ENCODE results near the gene FRMD4A. TPM values are rescaled to one million over a fixed set of nuclear protein-coding genes. Genes with fewer than 3 reads are reported as not detected.
"Not testable (repeated sequence)": the region's sequence is repeated elsewhere in the genome, so short reads cannot be mapped to it uniquely, and the experiment has no call there.

The FRMD4A gene
- total RNA-seq, 2 experiments from 2014 or later, result 0.88 to 1.4 TPM

DNA sequence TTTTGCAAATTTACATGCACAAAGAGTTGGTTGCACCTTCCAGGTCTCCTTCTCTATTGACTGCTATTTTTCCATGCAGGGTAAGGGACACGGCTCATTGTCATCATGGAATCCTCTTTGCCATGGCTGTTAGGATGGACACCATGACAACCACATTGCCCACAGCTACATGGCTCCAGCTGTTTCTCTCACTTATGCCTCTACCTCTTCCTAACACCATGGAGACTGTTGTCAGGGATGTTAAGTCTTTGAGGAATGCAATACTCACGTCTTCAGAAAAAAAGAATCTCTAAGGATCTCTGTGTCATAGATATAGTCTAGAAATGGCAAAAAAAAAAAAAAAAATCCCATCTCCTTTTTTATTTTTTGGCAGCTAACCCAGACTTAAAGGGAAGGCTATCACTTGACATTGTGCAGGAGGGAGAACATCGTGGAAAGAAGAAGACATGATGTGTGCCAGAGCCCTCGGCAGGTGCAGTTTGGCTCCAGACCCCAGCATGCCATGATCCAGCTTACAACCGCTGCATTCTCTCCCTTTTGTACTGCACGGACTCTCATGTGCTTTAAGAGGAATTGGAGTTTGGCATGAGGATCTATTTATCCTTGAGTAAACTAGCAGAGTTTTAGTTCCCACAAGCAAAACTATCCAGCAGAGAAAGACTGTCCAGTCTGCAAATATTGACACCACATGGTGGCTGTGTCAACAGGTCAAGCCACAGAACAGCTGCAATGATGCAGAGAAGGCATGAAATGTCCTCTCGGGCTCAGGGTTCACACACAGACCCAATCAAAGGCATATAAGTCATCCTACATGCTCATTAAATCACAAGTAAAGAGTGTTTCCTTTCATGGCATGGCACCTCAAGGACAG lies 70.8 kb downstream of the FRMD4A start:
- ATAC-seq (ENCODE audit: low read depth), result no peak
- H3K36me3 Mint-ChIP-seq, result no peaks in the 10 kb centered on the region
- DNase-seq, result no peak
- POLR2A ChIA-PET, result no interaction called here
- H3K27ac Mint-ChIP-seq, result no peak overlapping the region
- H3K27me3 Mint-ChIP-seq, result peaks cover 18% of the 10 kb centered on the region
- no peaks in the 10 kb centered on the region for H3K4me1 Mint-ChIP-seq
- H3K9me3 Mint-ChIP-seq, result no peaks in the 10 kb centered on the region
- H3K4me3 Mint-ChIP-seq, result no peak overlapping the region

DNA sequence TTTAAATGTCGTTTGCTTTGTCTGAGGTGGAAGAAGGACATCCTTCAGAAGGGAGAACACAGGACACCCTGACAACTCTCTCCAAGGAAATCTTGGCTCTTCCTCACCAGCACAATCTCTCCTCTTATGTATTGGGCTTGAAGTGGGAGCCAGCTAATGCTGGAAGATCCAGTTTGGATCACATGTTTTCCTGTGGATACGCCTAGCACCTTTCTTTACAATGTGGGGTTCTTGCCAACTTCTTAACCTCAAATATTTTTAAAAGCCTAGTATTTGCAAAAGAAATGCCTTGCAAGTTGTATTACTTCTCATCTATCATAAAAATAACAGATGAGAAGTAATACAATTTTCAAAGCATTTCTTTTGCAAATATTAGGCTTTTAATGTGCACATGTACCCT lies 76.4 kb downstream of the FRMD4A start:
- POLR2A ChIA-PET, result no interaction called here
- ATAC-seq (ENCODE audit: low read depth) (no peak), DNase-seq (no peak)
- Mint-ChIP-seq H3K27ac (no peak overlapping the region), H3K27me3 (peaks cover 8% of the 10 kb centered on the region), H3K36me3 (no peaks in the 10 kb centered on the region), H3K9me3 (peaks cover 5% of the 10 kb centered on the region), H3K4me1 (no peaks in the 10 kb centered on the region), H3K4me3 (no peak overlapping the region)

DNA sequence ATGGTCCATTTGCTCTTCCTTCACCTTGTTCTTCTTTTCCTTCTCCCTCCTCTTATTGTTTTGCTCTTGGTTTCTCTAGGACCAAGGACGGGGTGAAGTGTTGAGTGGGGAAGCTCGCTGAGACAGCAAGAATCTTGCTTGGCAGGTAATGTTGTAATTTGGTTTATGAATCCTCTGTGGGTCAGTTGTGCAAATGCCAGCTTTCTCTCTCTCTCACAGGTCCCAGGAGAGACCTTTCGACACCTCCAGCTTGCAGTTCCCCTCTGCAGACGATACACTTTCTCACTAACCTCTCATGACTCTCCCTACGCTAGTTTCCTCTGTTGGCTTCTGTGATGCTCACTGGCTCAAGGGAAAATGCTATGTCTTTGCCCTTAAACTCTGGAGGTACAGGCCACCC lies 77.0 kb downstream of the FRMD4A start:
- Mint-ChIP-seq H3K27me3 (peaks cover 6% of the 10 kb centered on the region), H3K36me3 (no peaks in the 10 kb centered on the region), H3K4me3 (no peak overlapping the region), H3K4me1 (no peaks in the 10 kb centered on the region), H3K27ac (no peak overlapping the region), H3K9me3 (peaks cover 5% of the 10 kb centered on the region)
- DNase-seq (no peak), ATAC-seq (ENCODE audit: low read depth) (no peak)
- POLR2A ChIA-PET, result no interaction called here

DNA sequence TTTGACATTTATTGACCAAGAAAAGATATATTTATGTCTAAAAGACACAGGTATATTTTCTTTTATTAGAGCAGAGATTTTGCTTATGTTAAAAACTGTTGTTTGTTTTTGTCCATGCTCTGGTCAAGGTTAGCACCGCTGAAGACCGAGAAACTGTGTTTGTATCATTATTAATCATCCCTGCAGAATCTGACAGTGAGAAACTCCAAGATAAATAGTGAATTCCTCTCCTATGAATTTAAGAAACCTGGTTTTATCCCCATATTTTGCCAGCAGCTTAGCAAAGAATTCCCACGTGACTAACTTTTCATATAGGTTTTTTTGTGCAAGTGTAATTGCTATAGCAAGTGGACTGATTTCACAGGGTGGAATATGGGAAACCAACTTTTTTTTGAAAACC lies 77.6 kb downstream of the FRMD4A start:
- H3K4me1 Mint-ChIP-seq, result no peaks in the 10 kb centered on the region

DNA sequence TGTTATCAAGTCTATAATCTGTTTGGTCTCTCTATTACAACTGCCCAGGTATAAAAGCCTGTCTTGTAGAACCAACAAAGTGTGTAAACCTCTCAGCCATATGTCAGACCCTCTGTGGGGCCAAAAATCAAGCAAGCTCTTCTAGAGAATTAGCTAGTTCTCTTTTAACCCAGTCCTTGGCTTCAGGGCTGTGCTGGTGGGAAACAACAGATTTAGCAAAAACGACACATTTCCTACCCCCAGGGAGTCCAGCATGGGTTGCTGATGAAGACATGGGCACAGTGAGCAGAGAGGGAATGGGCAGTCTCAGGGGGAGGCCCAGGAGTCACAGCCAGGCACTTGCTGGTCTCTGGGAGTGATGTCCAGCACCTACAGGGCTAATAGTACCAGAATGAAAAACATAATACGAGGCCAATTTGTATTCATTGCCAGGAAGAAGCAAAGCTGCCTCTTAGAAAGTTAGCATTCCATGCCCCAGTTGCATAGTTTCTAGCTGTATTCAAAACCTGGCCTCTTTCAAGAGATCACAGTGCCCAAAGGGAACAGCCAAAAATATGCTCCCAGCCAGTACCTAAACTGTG lies 80.1 kb downstream of the FRMD4A start:
- no peak for DNase-seq
- Mint-ChIP-seq H3K27ac (no peak overlapping the region), H3K4me3 (no peak overlapping the region), H3K36me3 (no peaks in the 10 kb centered on the region), H3K4me1 (no peaks in the 10 kb centered on the region), H3K9me3 (peaks cover 5% of the 10 kb centered on the region), H3K27me3 (peaks cover 5% of the 10 kb centered on the region)
- no peak for ATAC-seq (ENCODE audit: low read depth)
- POLR2A ChIA-PET, result no interaction called here

More for the DNA sequence above, 77.6 kb downstream of the FRMD4A start:
- peaks cover 5% of the 10 kb centered on the region for H3K27me3 Mint-ChIP-seq
- peaks cover 5% of the 10 kb centered on the region for H3K9me3 Mint-ChIP-seq
- no peak for ATAC-seq (ENCODE audit: low read depth)
- POLR2A ChIA-PET, result no interaction called here
- H3K4me3 Mint-ChIP-seq, result no peak overlapping the region
- no peak overlapping the region for H3K27ac Mint-ChIP-seq
- H3K36me3 Mint-ChIP-seq, result no peaks in the 10 kb centered on the region
- no peak for DNase-seq

DNA sequence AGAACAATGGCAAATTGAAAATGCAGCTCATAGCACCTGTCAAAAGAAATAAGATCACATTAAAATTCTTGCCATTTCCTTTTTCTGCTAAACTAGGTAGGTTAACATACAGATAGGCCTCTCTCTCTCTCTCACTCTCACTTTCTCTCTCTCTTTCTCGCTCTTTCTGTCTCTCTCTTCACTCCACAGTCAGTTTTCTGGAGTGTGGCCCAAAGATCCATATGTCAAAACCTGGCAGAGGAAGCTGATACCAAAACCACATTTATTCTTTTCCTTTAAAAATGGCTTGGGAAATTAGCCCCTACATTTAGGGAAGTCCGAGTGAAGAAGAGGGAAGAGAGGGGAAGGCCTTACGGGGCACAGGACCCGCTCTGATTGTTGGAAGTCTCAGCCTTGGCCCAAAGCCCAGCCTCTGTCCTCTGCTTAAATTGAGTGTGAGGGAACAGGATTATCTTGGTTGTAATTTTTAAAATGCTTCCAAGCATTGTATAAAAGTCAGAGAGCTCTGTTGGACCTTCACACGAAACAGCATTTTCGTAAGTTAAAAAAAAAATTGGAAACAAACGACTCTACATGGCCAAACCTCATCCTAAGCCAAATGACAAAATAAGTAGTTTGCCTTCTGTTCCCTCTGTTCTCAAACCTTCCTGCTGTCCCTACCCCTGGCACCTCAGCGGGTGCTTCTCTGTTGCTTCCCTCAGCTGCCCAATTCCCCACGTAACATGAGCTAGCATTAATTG lies 83.2 kb downstream of the FRMD4A start:
- Mint-ChIP-seq H3K4me1 (no peaks in the 10 kb centered on the region), H3K27me3 (peaks cover 3% of the 10 kb centered on the region)
- no peak for ATAC-seq (ENCODE audit: low read depth)

DNA sequence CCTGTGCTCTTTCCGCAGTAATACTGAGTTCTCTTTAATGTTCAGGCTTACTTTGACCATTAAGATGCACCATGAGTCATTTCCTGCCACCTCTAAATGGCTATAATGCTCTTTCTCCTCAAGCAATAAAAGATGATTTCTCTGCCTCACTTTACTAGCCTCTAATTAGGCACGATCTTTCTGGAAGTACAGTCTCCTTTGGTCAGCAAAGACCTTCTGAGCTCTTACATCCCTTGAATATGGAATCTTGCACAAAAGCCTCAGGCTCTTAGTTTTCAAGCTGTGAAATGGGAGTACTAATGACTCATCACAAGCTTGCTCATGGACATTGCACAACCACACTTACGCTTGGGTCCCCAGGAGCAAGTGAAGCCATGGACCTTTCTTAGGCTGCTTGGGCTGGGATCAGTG lies 85.9 kb downstream of the FRMD4A start:
- no peaks in the 10 kb centered on the region for H3K36me3 Mint-ChIP-seq
- H3K4me1 Mint-ChIP-seq, result no peaks in the 10 kb centered on the region
- DNase-seq (no peak), ATAC-seq (ENCODE audit: low read depth) (no peak)
- no peak overlapping the region for H3K27ac Mint-ChIP-seq
- H3K4me3 Mint-ChIP-seq, result no peak overlapping the region
- POLR2A ChIA-PET, result no interaction called here
- no peaks in the 10 kb centered on the region for H3K9me3 Mint-ChIP-seq
- peaks cover 15% of the 10 kb centered on the region for H3K27me3 Mint-ChIP-seq

More for the DNA sequence above, 83.2 kb downstream of the FRMD4A start:
- no peak for DNase-seq
- Mint-ChIP-seq H3K9me3 (peaks cover 5% of the 10 kb centered on the region), H3K4me3 (no peak overlapping the region), H3K36me3 (no peaks in the 10 kb centered on the region), H3K27ac (no peak overlapping the region)
- POLR2A ChIA-PET, result no interaction called here

DNA sequence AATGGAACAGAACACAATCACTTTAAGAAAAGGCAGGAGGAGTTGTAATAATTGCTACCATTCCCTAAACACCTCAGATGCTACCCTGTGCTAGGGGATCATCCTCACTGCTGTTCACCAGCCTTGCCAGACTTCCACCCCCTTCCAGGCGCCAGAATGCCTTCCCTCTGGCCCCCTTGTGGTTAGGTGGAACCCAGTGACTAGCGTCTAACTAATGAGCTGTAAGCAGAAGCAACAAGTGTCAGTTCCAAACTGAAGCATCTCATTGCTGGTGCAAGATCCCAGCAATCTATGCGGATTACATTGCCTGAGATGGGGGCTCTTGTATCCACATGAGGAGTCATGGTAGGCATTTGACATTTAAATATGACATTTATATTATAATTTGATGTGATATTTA lies 86.6 kb downstream of the FRMD4A start:
- peaks cover 15% of the 10 kb centered on the region for H3K27me3 Mint-ChIP-seq

DNA sequence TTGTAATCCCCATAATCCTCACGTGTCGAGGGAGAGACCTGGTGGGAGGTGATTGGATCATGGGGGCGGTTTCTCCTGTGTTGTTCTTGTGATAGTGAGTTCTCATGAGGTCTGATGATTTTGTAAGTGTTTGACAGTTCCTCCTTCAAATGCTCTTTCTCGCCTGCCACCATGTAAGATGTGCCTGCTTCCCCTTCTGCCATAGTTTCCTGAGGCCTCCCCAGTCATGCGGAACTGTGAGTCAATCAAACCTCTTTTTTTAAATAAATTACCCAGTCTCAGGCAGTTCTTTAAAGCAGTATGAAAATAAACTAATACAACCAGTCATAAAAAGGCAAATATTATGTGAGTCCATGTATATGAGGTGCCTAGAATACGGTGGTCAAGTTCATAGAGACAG lies 87.5 kb downstream of the FRMD4A start:
- no peak overlapping the region for H3K27ac Mint-ChIP-seq
- POLR2A ChIA-PET, result no interaction called here
- peaks cover 2% of the 10 kb centered on the region for H3K9me3 Mint-ChIP-seq
- ATAC-seq (ENCODE audit: low read depth) (no peak), DNase-seq (no peak)
- H3K27me3 Mint-ChIP-seq, result peaks cover 15% of the 10 kb centered on the region
- H3K4me3 Mint-ChIP-seq, result no peak overlapping the region
- H3K4me1 Mint-ChIP-seq, result no peaks in the 10 kb centered on the region
- H3K36me3 Mint-ChIP-seq, result no peaks in the 10 kb centered on the region

More for the DNA sequence above, 86.6 kb downstream of the FRMD4A start:
- Mint-ChIP-seq H3K4me1 (no peaks in the 10 kb centered on the region), H3K27ac (no peak overlapping the region), H3K4me3 (no peak overlapping the region), H3K36me3 (no peaks in the 10 kb centered on the region), H3K9me3 (no peaks in the 10 kb centered on the region)
- no peak for DNase-seq
- ATAC-seq (ENCODE audit: low read depth), result no peak
- POLR2A ChIA-PET, result no interaction called here

DNA sequence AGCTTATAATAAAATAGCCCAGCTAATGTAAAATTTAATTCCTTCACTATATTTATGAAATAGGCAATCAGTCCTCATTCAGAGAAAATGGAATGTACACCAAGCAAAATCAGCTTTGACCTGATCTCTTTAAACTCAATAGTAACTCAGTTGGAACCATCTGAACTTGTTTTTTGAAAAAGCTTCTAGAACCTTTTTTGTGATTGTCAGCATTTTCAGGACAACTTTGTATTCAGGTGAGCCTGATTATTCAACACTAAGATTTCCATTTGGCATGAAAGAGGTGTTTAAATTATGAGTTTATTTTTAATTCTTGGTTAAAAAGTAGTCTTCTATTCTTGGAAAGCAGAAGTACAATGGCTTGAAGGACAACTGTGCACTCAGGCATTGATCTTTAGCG lies 89.5 kb downstream of the FRMD4A start:
- no peaks in the 10 kb centered on the region for H3K36me3 Mint-ChIP-seq
- H3K27ac Mint-ChIP-seq, result no peak overlapping the region
- POLR2A ChIA-PET, result no interaction called here
- no peaks in the 10 kb centered on the region for H3K4me1 Mint-ChIP-seq
- peaks cover 2% of the 10 kb centered on the region for H3K9me3 Mint-ChIP-seq
- DNase-seq (no peak), ATAC-seq (ENCODE audit: low read depth) (no peak)
- peaks cover 15% of the 10 kb centered on the region for H3K27me3 Mint-ChIP-seq
- no peak overlapping the region for H3K4me3 Mint-ChIP-seq

DNA sequence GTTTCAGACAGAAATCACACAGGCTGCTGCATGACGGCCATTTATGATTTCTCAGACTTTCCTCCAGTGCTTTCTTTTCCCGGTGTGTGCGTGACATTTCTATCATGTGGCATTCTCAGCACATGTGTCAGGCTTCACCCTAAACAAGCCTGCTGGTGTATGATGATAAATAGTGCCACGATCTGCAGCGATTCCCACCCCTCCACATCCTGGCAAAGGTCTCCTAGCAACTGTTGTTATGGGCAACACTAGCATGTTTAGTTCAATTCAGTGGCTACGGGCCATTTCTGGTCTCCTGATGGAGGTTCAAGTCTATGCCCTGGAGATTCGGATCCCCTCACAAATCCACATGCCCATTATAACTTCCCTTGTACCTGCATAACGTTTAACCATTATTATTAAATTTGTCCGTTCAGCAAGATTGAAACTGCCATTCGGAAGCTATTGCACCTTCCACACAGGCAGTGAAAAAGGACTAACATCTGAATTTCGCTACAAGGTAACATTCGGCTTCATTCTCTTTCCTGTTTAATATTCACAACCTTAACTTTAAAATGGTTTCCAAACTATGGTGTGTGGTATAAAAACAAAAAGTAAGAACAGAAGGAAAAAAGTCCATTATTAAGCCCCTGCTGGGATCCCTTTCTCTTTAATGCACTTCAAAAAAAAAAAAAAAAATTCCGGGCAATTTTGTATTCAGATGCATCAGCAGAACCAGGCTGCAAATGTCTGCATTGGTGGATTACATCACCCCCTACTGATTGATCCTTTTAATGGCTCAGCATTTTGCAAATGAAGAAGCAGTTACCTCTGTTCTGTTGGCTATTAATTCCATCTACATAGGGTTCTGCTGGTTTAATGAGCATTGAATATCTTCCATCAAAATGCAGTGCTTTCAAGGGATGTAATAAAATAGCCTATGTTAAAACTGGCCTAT lies 90.2 kb downstream of the FRMD4A start:
- no peak for ATAC-seq (ENCODE audit: low read depth)
- no peaks in the 10 kb centered on the region for H3K4me1 Mint-ChIP-seq
- peaks cover 2% of the 10 kb centered on the region for H3K9me3 Mint-ChIP-seq
- H3K4me3 Mint-ChIP-seq, result no peak overlapping the region
- no peak overlapping the region for H3K27ac Mint-ChIP-seq
- DNase-seq, result no peak
- H3K27me3 Mint-ChIP-seq, result peaks cover 15% of the 10 kb centered on the region
- no peaks in the 10 kb centered on the region for H3K36me3 Mint-ChIP-seq
- POLR2A ChIA-PET, result no interaction called here

DNA sequence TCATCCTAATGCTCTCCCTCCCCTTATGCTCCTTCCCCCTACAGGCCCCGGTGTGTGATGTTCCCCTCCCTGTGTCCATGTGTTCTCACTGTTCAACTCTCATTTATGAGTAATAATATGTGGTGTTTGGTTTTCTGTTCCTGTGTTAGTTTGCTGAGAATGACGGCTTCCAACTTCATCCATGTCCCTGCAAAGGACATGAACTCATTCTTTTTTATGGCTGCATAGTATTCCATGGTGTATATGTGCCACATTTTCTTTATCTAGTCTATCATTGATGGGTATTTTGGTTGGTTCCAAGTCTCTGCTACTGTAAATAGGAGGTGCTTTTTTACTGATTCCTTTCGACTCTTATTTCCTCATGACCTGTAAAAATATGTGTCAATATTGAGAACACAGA lies 92.1 kb downstream of the FRMD4A start:
- DNase-seq; H3K36me3 Mint-ChIP-seq; H3K4me3 Mint-ChIP-seq; ATAC-seq (ENCODE audit: low read depth); H3K9me3 Mint-ChIP-seq; H3K4me1 Mint-ChIP-seq; H3K27ac Mint-ChIP-seq; POLR2A ChIA-PET: not testable (repeated sequence)
- H3K27me3 Mint-ChIP-seq, result peaks cover 17% of the 10 kb centered on the region

DNA sequence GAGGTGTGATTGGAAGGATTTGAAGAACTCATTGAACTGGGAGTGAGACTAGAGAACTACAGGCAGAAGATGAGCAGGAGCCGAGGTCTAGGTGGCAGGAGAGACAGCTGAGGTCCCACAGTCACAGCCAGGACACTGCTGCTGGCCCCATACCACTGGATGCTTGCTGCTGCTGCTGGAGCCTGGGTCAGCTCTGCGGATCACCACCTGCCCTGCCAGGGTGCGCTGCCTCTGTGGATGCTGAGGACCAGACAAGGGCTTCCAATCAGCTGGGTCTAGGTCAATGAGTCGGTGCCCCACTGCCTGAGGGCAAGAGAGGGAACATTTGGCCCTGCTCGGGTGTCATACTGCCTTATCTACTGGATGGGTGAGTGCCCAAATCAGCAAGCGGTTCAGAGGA lies 94.4 kb downstream of the FRMD4A start:
- Mint-ChIP-seq H3K9me3 (peaks cover 2% of the 10 kb centered on the region), H3K27me3 (peaks cover 14% of the 10 kb centered on the region), H3K4me1 (no peaks in the 10 kb centered on the region), H3K4me3 (no peak overlapping the region), H3K27ac (no peak overlapping the region), H3K36me3 (no peaks in the 10 kb centered on the region)
- DNase-seq (no peak), ATAC-seq (ENCODE audit: low read depth) (no peak)
- POLR2A ChIA-PET, result interaction anchor here (0.7 kb wide), 2 partner anchors 18 to 482 kb away, joined by 3 to 6 read pairs; no protein-coding TSS in a partner anchor

Measured in activated naive CD8-positive, alpha-beta T cell treated with anti-CD3 and anti-CD28 coated beads, Interleukin-2, amount 10 ng/mL, durations not matched to agents 7 days and 5 days (primary cell).